Cerebellar nuclear complex (tissue), 1 donor: ENCODE results near the gene PAX8.
"Not testable (repeated sequence)": the region's sequence is repeated elsewhere in the genome, so short reads cannot be mapped to it uniquely, and the experiment has no call there.

Experiments
- DNase-seq, 2 experiments: peaks; one replicate each; lab custom pipeline; 2025; lab: John Stamatoyannopoulos, UW

PAX8 gene

GRCh38 chr2:113236367-113237159, 42.2 kb downstream of the PAX8 start:
- DNase-seq, result no peak

- DNase-seq, result not testable (repeated sequence)
Measured at GRCh38 chr2:113235347-113236226, 43.1 kb downstream of the PAX8 start.

- DNase-seq, result no peak
Measured at GRCh38 chr2:113234721-113235346, 43.9 kb downstream of the PAX8 start.

GRCh38 chr2:113233593-113234550, 44.8 kb downstream of the PAX8 start:
- no peak for DNase-seq

- no peak for DNase-seq
Measured at GRCh38 chr2:113232740-113233139, 46.0 kb downstream of the PAX8 start.

- no peak for DNase-seq
Measured at GRCh38 chr2:113232123-113232522, 46.6 kb downstream of the PAX8 start.

- no peak for DNase-seq
Measured at GRCh38 chr2:113231064-113231463, 47.7 kb downstream of the PAX8 start.

GRCh38 chr2:113230531-113230930, 48.2 kb downstream of the PAX8 start:
- DNase-seq, result no peak

GRCh38 chr2:113229795-113230194, 48.9 kb downstream of the PAX8 start:
- no peak for DNase-seq

GRCh38 chr2:113228991-113229716, 49.6 kb downstream of the PAX8 start:
- no peak for DNase-seq

- no peak for DNase-seq
Measured at GRCh38 chr2:113228351-113228750, 50.4 kb downstream of the PAX8 start.

GRCh38 chr2:113227698-113228097, 51.0 kb downstream of the PAX8 start:
- DNase-seq, result no peak

GRCh38 chr2:113227290-113227689, 51.4 kb downstream of the PAX8 start:
- no peak for DNase-seq

- DNase-seq, result no peak
Measured at GRCh38 chr2:113226462-113226861, 52.3 kb downstream of the PAX8 start.

GRCh38 chr2:113225263-113226259, 53.2 kb downstream of the PAX8 start:
- DNase-seq, result no peak

GRCh38 chr2:113224647-113225236, 54.0 kb downstream of the PAX8 start:
- DNase-seq, result no peak

GRCh38 chr2:113223813-113224212, 54.9 kb downstream of the PAX8 start:
- no peak for DNase-seq

- DNase-seq, result no peak
Measured at GRCh38 chr2:113221846-113222245, 56.9 kb downstream of the PAX8 start.
